ENCODE data around the gene FMNL1. TPM values are rescaled to one million over a fixed set of nuclear protein-coding genes. Genes with fewer than 3 reads are reported as not detected.
"Not testable (repeated sequence)": the region's sequence is repeated elsewhere in the genome, so short reads cannot be mapped to it uniquely, and the experiment has no call there.

The FMNL1 gene
- total RNA-seq, 2 donors from 2014 or later: 280 to 380 TPM

DNA sequence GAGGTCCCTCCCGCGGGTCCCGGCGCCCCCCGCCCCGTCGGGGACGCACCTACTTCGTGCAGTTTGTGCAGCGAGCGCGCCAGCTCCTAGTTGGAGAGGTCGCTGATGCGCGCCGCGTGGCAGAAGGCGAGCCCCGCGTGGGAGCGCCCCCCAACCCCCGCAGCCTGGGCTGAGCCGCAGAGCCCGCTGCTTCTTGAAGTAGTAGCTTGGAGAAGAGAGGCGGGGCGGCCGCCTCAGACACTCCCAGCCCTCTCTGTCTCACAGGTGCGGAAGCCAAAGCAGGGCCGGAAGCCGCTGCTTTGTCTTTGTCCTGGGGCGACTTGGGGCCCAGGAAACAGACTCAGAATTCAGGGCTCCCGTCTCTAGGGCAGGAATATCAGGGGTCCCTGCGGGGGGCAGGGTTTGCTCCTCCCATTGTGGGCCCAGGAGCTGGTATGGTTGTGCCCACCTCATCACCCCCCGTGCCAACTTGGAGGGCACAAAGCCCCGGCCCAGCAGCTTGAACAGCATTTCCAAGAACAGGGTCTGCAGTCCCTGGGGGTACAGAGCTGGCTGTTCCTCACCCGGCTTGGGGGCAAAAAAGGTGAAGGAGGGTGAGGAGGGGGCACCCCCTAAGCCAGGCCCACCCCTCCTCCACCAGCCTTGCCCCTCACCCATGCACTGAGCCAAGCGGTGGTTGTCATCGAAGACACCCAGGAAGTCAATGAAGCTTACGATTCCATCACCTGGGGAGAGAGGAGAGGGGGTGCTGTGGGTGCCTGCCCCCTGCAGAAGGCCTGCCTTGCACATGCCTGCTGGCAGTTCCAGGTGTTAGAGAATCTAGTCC is 26.7 kb downstream of the FMNL1 start:
- no peaks in the 10 kb centered on the region for H3K36me3 Mint-ChIP-seq
- peak overlapping the region; percentile 80 for H3K4me3 Mint-ChIP-seq
- peak; percentile 66 to 74 for ATAC-seq

GRCh38 chr17:45251931-45252330 is 30.2 kb downstream of the FMNL1 start:
- DNase-seq (ENCODE audit: low spot score): no peak
- no peak overlapping the region for H3K4me3 Mint-ChIP-seq
- H3K27me3 Mint-ChIP-seq: no peaks in the 10 kb centered on the region
- H3K27ac Mint-ChIP-seq: no peak overlapping the region
- no peaks in the 10 kb centered on the region for H3K9me3 Mint-ChIP-seq
- no peak for ATAC-seq
- peaks cover 25 to 41% of the 10 kb centered on the region in 2 donors for H3K4me1 Mint-ChIP-seq (ENCODE audit: low read depth in 2 of 2)
- no peaks in the 10 kb centered on the region for H3K36me3 Mint-ChIP-seq

More for the DNA sequence above, 26.7 kb downstream of the FMNL1 start:
- DNase-seq (ENCODE audit: low spot score): no peak
- H3K4me1 Mint-ChIP-seq (ENCODE audit: low read depth in 2 of 2): peaks cover 31 to 42% of the 10 kb centered on the region in 2 donors
- no peaks in the 10 kb centered on the region for H3K9me3 Mint-ChIP-seq
- no peaks in the 10 kb centered on the region for H3K27me3 Mint-ChIP-seq
- H3K27ac Mint-ChIP-seq: peak overlapping the region; percentile 73 to 79

- not testable (repeated sequence) for ATAC-seq; H3K9me3 Mint-ChIP-seq; H3K27me3 Mint-ChIP-seq; H3K36me3 Mint-ChIP-seq; DNase-seq (ENCODE audit: low spot score)
- Mint-ChIP-seq H3K4me3 (peak overlapping the region; percentile 7), H3K27ac (peak overlapping the region in 1 of 2 donors; percentile 81), H3K4me1 (ENCODE audit: low read depth in 2 of 2) (peaks cover 25 to 34% of the 10 kb centered on the region in 2 donors)
Observed at GRCh38 chr17:45253237-45253636, 31.6 kb downstream of the FMNL1 start.

GRCh38 chr17:45253879-45254278 is 32.2 kb downstream of the FMNL1 start:
- Mint-ChIP-seq H3K9me3 (no peaks in the 10 kb centered on the region), H3K27ac (no peak overlapping the region), H3K4me1 (ENCODE audit: low read depth in 2 of 2) (peaks cover 25 to 34% of the 10 kb centered on the region in 2 donors), H3K27me3 (no peaks in the 10 kb centered on the region), H3K4me3 (no peak overlapping the region), H3K36me3 (no peaks in the 10 kb centered on the region)
- DNase-seq (ENCODE audit: low spot score) (no peak), ATAC-seq (no peak)

GRCh38 chr17:45255358-45255757 is 33.7 kb downstream of the FMNL1 start:
- DNase-seq (ENCODE audit: low spot score) (no peak), ATAC-seq (no peak)
- Mint-ChIP-seq H3K9me3 (no peaks in the 10 kb centered on the region), H3K36me3 (no peaks in the 10 kb centered on the region), H3K4me1 (ENCODE audit: low read depth in 2 of 2) (peaks cover 25 to 30% of the 10 kb centered on the region in 2 donors), H3K27ac (peak overlapping the region; percentile 35 to 78), H3K27me3 (no peaks in the 10 kb centered on the region), H3K4me3 (no peak overlapping the region)

DNA sequence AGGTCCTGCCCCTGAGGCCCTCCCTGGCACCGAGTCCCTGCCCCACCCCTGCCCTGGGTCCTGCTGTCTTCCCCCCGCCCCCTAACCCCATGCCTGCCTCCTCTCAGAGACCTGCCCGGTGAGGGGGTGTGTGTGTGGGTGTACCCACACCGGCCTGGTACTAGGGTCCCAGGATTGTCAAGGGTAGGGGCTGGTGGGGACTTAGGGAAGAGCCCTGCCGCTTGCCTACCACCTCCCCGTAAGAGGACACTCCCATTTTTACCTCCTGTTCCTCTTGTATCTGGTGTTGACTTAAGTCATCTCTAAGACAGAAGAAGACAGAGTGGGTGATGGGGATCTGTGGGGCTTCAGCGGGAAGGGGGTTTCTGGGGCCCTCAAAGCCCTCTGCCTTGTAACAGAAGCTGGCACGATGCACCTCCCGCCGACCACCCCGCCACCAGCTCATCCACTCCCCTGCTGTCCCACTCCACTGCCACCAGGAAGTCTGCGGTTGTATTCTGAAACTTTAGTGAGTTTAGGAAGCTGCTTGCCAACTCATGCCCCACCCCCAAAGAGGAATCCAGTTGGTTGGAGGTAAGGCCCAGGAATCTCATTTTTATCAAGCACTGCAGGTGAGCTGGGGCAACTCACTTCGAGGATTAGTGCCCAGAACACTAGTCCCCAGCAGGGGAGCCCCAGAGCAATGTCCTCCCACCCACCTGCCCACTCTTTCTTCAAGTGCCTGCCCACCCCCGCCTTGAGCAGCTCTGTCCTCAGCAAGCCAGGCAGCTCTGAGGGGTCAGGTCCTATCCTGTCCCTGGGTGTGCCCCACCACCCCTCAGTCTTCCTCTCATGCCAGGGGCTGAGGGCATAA is 34.7 kb downstream of the FMNL1 start:
- Mint-ChIP-seq H3K9me3 (no peaks in the 10 kb centered on the region), H3K36me3 (no peaks in the 10 kb centered on the region), H3K4me1 (ENCODE audit: low read depth in 2 of 2) (peaks cover 25 to 31% of the 10 kb centered on the region in 2 donors), H3K4me3 (no peak overlapping the region), H3K27me3 (no peaks in the 10 kb centered on the region), H3K27ac (no peak overlapping the region)
- ATAC-seq (peak; percentile 6 to 36), DNase-seq (ENCODE audit: low spot score) (no peak)

DNA sequence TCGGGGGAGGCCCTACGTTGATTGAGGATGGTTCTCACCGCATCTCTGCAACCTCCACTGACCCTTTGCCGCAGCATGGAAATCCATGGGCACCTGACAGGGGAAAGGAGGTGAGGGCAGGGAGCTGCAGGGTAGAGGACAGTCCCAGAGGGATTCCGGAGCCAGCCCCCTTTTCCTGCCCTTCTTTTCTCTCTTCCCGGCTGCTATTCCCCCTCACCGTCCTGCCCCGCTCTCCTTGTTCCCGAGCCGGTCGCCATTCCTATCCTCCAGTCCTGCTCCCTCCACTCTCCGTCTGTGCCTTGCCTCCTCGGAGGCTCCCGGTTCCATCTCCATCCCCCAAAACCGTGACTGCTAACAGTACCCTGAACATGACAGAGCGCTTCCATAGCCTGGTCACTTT is 35.4 kb downstream of the FMNL1 start:
- DNase-seq (ENCODE audit: low spot score): no peak
- Mint-ChIP-seq H3K4me1 (ENCODE audit: low read depth in 2 of 2) (peaks cover 21 to 29% of the 10 kb centered on the region in 2 donors), H3K27me3 (no peaks in the 10 kb centered on the region), H3K27ac (no peak overlapping the region), H3K36me3 (no peaks in the 10 kb centered on the region), H3K9me3 (no peaks in the 10 kb centered on the region), H3K4me3 (no peak overlapping the region)
- no peak for ATAC-seq

DNA sequence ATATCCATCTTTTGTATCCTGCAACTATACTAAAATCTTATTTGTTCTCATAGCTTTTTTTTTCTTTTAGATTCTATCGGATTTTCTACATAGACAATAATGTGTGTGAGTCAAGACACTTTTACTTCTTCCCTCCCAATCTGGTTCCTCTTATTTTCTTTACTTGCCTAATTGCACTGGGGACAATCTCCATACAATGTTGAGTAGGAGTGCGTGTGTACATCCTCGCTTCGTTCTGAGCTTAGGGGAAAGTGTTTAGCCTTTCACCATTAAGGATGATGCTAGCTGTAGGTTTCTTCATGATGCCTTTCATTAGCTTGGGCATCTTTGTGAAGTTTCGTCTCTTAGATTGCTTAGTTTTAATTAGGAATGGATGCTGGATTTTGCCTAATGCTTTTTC is 37.3 kb downstream of the FMNL1 start:
- DNase-seq (ENCODE audit: low spot score) (no peak), ATAC-seq (no peak)
- Mint-ChIP-seq H3K4me1 (ENCODE audit: low read depth in 2 of 2) (peaks cover 16 to 17% of the 10 kb centered on the region in 2 donors), H3K27ac (peak overlapping the region in 1 of 2 donors; percentile 0), H3K4me3 (no peak overlapping the region), H3K27me3 (no peaks in the 10 kb centered on the region), H3K9me3 (no peaks in the 10 kb centered on the region), H3K36me3 (no peaks in the 10 kb centered on the region)

DNA sequence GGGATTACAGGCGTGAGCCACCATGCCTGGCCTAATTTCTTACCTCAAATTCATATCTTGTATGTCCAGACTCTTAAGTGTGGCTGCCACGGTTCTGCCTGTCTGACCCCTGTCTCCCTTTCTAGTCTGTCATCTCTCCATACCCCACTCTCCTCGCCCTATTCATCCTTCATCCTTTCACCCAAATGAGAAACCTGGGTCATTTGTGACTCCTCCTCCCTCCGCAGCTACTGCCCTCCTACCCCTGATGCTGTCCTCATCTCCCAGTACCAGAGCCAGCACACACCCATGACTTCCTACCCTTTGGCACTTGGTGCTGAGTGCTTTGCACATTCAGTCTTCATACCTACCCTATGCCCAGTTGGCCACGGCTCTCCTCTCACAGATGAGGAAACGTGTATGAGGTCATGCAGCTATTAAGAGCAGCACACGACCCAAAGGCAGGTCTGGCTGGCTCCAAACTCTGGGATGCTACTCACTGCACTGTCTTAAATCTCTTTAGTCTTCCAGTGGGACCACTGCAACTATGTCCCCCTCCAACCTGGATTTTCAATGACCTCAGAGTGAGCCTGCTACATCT is 38.6 kb downstream of the FMNL1 start:
- Mint-ChIP-seq H3K27ac (peak overlapping the region in 1 of 2 donors; percentile 7), H3K9me3 (no peaks in the 10 kb centered on the region), H3K36me3 (no peaks in the 10 kb centered on the region), H3K27me3 (no peaks in the 10 kb centered on the region), H3K4me3 (no peak overlapping the region), H3K4me1 (ENCODE audit: low read depth in 2 of 2) (peaks cover 10 to 11% of the 10 kb centered on the region in 2 donors)
- DNase-seq (ENCODE audit: low spot score) (no peak), ATAC-seq (no peak)

- Mint-ChIP-seq H3K36me3 (no peaks in the 10 kb centered on the region), H3K4me1 (ENCODE audit: low read depth in 2 of 2) (peaks cover 8 to 11% of the 10 kb centered on the region in 2 donors), H3K4me3 (peak within 1 kb of the TSS; percentile 34), H3K9me3 (no peaks in the 10 kb centered on the region), H3K27ac (peak within 1 kb of the TSS in 1 of 2 donors; percentile 7), H3K27me3 (no peaks in the 10 kb centered on the region)
- DNase-seq (ENCODE audit: low spot score): no peak
- peak; percentile 71 to 83 for ATAC-seq
Observed at GRCh38 chr17:45261577-45262515, 40.2 kb downstream of the FMNL1 start, which contains the start of gene SPATA32. TSS of gene SPATA32 (minus strand) at chr17:45262094. CDS start at chr17:45262016, 78 bp downstream.

DNA sequence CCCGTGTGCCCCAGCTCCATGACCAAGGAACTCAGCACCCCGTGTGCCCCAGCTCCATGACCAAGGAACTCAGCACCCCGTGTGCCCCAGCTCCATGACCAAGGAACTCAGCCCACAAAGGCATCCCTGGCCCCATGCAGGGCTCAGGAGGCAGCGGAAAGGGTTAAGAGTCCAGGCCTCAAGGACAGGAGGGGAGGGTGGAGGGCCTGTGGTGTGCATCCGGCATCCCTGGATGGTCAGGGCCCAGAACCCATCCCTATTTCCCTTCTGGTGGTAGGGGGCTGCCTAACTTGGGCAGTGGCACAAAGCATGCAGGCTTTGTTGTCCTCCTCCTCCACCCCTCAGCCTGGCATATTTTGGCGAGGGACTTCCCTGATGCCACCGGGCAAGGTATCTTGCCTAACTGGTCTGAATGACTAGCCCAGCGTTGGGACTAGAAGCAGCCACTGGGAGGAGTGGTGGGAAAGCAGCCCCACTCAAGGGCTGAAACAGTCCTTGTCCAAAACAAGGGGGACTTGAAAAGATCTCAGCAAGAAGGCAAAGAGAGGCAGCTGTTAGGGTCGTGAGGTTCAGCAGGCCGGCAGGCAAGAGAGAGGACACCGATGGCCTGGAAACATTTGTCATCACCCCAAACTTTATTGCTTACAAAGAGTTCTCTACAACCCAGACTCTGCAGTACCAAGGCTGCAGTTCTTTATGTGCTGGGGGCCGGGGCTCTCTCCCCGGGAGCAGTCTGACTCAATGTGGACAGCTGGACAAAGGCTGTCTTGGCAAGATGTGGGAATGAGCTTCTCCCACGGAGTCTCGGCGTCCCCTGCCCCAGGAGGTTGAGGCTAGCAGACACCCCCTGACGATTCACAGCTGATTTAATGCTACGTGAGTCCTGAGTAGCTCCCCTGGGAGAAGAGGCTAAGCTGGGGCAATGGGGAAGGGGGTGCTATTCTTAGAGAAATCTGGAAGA is 41.1 kb downstream of the FMNL1 start:
- Mint-ChIP-seq H3K27ac (no peak overlapping the region), H3K27me3 (no peaks in the 10 kb centered on the region), H3K36me3 (no peaks in the 10 kb centered on the region), H3K9me3 (no peaks in the 10 kb centered on the region), H3K4me3 (peak overlapping the region; percentile 34), H3K4me1 (ENCODE audit: low read depth in 2 of 2) (peaks cover 6 to 8% of the 10 kb centered on the region in 2 donors)
- DNase-seq (ENCODE audit: low spot score) (no peak), ATAC-seq (peak in 1 of 2 donors; percentile 15)

- Mint-ChIP-seq H3K36me3 (no peaks in the 10 kb centered on the region), H3K4me1 (ENCODE audit: low read depth in 2 of 2) (peaks cover 6 to 8% of the 10 kb centered on the region in 2 donors), H3K27me3 (no peaks in the 10 kb centered on the region), H3K27ac (no peak overlapping the region), H3K4me3 (no peak overlapping the region), H3K9me3 (no peaks in the 10 kb centered on the region)
- ATAC-seq: no peak
- no peak for DNase-seq (ENCODE audit: low spot score)
Observed at GRCh38 chr17:45263477-45263860, 41.8 kb downstream of the FMNL1 start.
